Testis (tissue), 2 donors: ENCODE results near the gene SLC25A33.

ENCODE experiments used
- POLR2A ChIP-seq: fragments of 450-650 bp; IDR thresholded peaks from one replicate; pipeline ENCODE4 v1.6.1; 2017; ENCODE audit warnings: antibody characterized with exemption, mild to moderate bottlenecking, moderate library complexity
- TF ChIP-seq, protein P1 (sequence below), 3 experiments: fragments of 450-650 bp in 2 of 3; fragments of 200-600 bp in 1 of 3; sonication (generic) in 1 of 3; IDR thresholded peaks; one replicate each; pipeline ENCODE4 v1.5.1; 2016 to 2019; ENCODE audit warnings: antibody characterized with exemption in 3 of 3, mild to moderate bottlenecking in 2 of 3, moderate library complexity in 1 of 3

GRCh38 chr1:9593147-9593491 lies 53.9 kb downstream of the SLC25A33 start:
- TF ChIP-seq, protein P1, sequence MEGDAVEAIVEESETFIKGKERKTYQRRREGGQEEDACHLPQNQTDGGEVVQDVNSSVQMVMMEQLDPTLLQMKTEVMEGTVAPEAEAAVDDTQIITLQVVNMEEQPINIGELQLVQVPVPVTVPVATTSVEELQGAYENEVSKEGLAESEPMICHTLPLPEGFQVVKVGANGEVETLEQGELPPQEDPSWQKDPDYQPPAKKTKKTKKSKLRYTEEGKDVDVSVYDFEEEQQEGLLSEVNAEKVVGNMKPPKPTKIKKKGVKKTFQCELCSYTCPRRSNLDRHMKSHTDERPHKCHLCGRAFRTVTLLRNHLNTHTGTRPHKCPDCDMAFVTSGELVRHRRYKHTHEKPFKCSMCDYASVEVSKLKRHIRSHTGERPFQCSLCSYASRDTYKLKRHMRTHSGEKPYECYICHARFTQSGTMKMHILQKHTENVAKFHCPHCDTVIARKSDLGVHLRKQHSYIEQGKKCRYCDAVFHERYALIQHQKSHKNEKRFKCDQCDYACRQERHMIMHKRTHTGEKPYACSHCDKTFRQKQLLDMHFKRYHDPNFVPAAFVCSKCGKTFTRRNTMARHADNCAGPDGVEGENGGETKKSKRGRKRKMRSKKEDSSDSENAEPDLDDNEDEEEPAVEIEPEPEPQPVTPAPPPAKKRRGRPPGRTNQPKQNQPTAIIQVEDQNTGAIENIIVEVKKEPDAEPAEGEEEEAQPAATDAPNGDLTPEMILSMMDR (IDR thresholded peaks at IDR 0.05): no peak
- no peak for TF ChIP-seq POLR2A
